Astrocyte (in vitro differentiated cells and primary cell): ENCODE data around the gene NOPCHAP1.

Experiments
- EZH2 ChIP-seq: IDR thresholded peaks from 2 replicates; pipeline ENCODE4 v1.6.1; 2012; ENCODE audit warnings: mild to moderate bottlenecking, low read length, inconsistent platforms; ENCODE audit not compliant: insufficient read depth
- TF ChIP-seq, protein P1 (sequence below): IDR thresholded peaks from 2 replicates; pipeline ENCODE4 v1.5.1; 2011; ENCODE audit warnings: low read depth, mild to moderate bottlenecking, inconsistent platforms, low read length, moderate library complexity; ENCODE audit not compliant: insufficient read depth

GRCh38 chr12:104994336-104994735 is 8.2 kb downstream of the NOPCHAP1 start:
- TF ChIP-seq, protein P1, sequence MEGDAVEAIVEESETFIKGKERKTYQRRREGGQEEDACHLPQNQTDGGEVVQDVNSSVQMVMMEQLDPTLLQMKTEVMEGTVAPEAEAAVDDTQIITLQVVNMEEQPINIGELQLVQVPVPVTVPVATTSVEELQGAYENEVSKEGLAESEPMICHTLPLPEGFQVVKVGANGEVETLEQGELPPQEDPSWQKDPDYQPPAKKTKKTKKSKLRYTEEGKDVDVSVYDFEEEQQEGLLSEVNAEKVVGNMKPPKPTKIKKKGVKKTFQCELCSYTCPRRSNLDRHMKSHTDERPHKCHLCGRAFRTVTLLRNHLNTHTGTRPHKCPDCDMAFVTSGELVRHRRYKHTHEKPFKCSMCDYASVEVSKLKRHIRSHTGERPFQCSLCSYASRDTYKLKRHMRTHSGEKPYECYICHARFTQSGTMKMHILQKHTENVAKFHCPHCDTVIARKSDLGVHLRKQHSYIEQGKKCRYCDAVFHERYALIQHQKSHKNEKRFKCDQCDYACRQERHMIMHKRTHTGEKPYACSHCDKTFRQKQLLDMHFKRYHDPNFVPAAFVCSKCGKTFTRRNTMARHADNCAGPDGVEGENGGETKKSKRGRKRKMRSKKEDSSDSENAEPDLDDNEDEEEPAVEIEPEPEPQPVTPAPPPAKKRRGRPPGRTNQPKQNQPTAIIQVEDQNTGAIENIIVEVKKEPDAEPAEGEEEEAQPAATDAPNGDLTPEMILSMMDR = no peak
- TF ChIP-seq EZH2 = no peak
